GM13976 (cell line): Measurements from ENCODE around the gene SDK1.

ENCODE experiments used
- DNase-seq: peaks from one replicate; pipeline ENCODE4 v3.0.0; 2012; ENCODE audit warnings: low spot score
- in situ Hi-C: fragments of 300-500 bp; cut with MboI; formaldehyde crosslinking; loops from one replicate; pipeline ENCODE4 v1.12.0; 2022; ENCODE audit warnings: low sequenced_read_pairs, mixed read lengths, inconsistent platforms; ENCODE audit not compliant: unreplicated experiment
- TF ChIP-seq, protein P1 (sequence below): IDR thresholded peaks from 2 replicates; pipeline ENCODE4 v1.5.1; 2012; ENCODE audit warnings: borderline replicate concordance, mild to moderate bottlenecking; ENCODE audit not compliant: insufficient read depth; ENCODE audit errors: extremely low read depth, missing control alignments, control extremely low read depth

SDK1 gene

DNA sequence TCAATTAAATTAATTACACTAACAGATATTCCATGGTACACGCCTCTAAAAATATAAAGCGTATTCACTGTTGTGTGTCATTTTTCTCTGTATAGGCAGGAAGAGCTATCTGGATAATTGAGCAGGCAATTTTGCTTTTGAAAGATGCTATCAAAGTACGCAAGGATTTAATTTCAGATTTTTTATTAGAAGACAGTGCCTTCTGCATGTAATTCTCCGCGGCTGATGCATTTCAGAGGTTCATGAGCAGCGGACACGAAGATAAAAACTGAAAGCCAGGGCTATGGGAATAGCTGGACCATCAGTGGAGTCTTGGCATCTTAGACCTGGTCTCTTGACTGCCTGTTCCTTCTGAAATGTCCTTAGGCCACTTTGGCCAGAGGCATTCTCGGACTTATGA lies 35.7 kb upstream of the SDK1 start:
- no peak for DNase-seq
- in situ Hi-C loops, result no loop called here

DNA sequence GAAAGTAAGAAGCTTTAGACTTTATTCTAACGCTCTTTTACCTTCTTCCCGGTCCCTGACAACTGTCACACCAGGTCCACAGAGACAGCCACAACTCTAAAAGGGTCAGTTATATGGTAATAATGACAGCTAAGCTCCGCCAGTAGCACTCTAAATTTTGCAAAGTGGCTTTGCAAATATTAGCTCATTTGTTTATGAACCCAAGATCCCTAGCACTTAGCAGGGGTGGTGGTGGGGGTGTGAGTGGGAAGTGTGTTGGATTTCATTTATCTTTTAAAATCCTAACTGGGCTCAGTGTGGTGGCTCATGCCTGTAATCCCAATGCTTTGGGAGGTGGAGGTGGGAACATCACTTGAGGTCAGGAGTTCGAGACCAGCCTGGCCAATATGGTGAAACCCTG lies 34.8 kb upstream of the SDK1 start:
- in situ Hi-C loops, result no loop called here
- DNase-seq, result no peak
- TF ChIP-seq, protein P1, sequence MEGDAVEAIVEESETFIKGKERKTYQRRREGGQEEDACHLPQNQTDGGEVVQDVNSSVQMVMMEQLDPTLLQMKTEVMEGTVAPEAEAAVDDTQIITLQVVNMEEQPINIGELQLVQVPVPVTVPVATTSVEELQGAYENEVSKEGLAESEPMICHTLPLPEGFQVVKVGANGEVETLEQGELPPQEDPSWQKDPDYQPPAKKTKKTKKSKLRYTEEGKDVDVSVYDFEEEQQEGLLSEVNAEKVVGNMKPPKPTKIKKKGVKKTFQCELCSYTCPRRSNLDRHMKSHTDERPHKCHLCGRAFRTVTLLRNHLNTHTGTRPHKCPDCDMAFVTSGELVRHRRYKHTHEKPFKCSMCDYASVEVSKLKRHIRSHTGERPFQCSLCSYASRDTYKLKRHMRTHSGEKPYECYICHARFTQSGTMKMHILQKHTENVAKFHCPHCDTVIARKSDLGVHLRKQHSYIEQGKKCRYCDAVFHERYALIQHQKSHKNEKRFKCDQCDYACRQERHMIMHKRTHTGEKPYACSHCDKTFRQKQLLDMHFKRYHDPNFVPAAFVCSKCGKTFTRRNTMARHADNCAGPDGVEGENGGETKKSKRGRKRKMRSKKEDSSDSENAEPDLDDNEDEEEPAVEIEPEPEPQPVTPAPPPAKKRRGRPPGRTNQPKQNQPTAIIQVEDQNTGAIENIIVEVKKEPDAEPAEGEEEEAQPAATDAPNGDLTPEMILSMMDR, result no peak

More for the DNA sequence above, 35.7 kb upstream of the SDK1 start:
- TF ChIP-seq, protein P1, result no peak

DNA sequence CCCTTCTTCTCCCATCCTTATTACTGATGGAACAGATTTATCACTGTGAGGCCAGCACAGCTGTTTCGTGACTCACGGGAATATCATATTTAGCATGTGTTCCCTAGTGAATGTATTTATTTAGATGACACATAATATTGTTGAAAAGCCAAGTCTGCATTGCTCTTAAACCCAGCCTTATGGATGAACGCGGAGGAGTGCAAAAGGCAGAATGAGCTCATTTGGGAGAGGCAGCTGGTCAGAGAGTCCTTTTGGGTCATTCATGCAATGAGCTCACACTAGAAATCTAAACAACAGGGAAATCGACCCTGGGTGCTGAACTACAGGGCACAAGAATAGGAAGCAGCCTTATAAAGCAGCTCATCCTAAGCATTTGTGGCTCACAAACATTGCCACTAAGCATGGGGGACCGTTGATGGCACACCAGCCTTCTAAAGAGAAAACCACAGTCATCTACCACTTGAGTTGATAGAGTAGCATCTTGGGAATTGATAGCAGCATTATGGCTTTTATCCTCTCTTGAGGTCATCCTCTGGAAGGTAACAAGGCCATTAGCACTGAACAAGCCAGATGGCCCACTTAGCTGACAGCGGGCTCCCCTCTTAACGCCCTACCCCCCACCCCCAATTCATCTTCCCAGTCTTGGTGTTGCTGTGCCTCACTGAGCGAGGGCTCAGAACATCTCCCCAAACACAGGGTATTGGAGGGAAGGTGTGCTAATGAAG lies 32.9 kb upstream of the SDK1 start:
- in situ Hi-C loops, result no loop called here
- no peak for DNase-seq
- TF ChIP-seq, protein P1, result no peak

DNA sequence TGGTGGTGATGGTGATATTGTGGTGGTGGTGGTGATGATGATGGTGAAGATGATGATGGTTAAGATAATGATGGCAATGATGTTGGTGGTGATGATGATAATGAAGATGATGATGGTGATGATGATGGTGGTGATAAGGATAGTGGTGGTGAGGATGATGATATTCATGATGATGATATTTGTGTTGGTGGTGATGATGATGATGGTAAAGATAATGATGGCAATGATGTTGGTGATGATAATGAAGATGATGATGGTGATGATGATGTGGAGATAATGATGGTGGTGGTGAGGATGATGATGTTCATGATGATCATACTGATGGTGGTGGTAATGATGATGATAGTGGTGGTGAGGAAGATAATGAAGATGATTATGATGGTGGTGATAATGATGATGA lies 30.7 kb upstream of the SDK1 start:
- DNase-seq, result no peak
- TF ChIP-seq, protein P1, result no peak
- in situ Hi-C loops, result no loop called here

DNA sequence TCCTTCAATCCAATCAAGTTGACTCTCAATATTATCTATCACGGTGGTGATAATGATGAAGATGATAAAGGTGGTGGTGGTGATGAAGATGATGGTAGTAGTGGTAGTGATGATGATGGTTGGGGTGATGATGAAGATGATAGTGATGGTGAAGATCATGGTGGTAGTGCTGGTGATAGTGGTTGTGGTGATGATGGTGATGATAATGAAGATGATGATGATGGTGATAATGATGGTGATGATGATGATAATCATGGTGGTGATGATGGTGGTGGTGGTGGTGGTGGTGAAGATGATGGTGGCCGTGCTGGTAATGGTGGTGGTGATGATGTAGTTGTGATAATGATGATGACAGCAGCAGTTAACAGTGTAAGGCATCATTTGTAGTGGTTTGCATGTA lies 29.8 kb upstream of the SDK1 start:
- no peak for DNase-seq
- TF ChIP-seq, protein P1, result no peak
- in situ Hi-C loops, result no loop called here

DNA sequence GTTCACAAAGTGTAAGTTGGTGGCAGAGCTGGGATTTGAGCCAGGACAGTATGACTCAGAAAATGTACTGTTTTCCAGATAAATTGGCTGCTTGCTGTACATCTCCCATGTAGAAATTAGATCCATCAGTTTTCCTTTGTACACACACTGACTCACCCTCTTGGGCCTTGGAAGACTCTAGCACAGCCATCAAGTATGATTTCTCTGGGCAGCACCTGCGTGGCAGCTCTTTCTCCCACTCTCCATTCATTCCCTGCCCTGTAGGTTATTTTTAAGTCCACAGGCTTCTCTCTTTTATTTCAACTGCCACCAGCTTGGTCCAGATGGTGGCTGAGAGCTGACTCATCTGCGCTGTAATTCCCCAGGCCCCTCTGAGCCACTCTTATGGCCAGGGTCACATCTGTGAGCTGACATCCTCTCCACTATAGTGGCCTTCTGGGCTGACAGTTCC lies 28.3 kb upstream of the SDK1 start:
- in situ Hi-C loops, result no loop called here
- no peak for DNase-seq
- TF ChIP-seq, protein P1, result no peak
